NOMO-1 treated with dmso at 0.1 percent for 144 hours (cell line): ENCODE data around the gene PRPF6.
A peak's percentile ranks its signal among the peaks of the same experiment; 100 is the strongest.

Source experiments
- DNase-seq: peaks from one replicate; lab custom pipeline; 2025; ENCODE audit not compliant: unreplicated experiment; lab: John Stamatoyannopoulos, UW

Gene PRPF6

DNA sequence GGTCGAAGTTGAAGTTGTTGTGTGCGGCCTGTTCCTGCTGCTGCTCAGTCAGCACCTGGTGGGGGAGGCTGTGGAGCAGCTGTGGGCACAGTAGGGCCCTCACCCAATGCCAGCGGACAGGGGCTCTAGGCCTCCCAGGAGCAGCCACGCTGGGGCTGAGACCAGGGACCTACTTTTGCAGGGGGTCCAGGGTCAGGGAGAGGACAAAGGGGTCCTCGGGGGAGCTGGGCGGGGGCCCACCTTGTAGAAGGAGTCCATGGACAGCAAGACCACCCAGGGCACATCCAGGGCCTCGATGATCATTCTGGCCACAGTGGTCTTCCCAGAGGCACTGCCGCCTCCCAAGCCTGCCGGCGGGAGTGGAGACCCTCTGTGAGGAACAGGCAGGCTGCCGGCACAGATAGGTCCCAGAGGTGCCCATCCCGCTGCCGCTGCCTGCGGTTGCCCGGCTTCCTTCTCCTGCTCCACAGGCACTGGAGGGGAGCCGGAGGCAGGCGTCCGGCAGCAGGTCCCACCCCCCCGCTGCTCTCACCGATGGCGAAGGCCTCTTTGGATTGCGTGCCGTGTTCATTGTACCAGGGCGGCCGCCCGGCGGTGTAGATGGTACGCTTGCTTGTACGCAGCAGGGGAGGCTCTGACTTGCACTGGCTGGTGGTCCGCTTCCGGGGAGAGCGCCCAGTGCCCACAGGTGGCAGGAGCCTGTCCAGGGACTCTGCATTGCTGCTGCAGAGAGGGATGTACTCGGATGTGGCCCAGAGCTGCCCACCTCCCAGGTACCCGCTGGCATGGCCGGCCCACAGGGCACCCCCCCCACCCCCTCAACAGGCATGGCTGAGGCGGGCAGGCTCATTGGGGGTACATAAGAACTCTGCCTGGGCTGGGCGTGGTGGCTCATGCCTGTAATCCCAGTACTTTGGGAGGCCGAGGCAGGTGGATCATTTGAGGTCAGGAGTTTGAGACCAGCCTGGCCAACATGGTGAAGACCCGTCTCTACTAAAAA lies 34.7 kb upstream of the PRPF6 start:
- no peak for DNase-seq

DNA sequence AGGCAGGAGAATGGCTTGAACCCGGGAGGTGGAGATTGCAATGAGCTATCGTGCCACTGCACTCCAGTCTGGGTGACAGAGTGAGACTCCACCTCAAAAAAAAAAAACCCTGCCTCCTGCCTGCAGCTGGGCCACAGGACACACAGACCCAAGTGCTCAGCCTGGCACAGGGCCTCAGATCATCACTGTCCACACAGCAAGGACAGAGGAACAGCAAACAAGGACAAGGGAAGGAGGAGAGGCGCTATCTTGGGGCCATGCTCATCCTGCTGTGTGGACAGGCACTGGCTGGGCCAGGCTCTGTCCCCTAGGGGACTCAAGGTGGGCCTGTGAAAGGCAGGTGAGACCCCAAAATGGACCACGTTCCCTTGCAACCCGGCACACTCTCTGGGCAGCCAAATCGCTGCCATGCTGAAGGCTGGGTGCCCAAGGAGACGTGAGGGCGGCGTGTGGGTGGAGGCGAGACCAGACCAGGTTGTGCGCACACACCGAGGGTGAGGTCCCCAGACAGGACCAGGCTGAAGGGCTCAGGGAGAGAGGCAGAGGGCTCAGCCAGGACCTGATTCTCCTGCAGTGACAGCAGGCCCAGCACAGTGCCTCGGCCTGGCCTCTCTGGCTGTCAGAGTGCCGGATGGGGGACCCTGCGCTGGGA lies 33.8 kb upstream of the PRPF6 start:
- DNase-seq: no peak

DNA sequence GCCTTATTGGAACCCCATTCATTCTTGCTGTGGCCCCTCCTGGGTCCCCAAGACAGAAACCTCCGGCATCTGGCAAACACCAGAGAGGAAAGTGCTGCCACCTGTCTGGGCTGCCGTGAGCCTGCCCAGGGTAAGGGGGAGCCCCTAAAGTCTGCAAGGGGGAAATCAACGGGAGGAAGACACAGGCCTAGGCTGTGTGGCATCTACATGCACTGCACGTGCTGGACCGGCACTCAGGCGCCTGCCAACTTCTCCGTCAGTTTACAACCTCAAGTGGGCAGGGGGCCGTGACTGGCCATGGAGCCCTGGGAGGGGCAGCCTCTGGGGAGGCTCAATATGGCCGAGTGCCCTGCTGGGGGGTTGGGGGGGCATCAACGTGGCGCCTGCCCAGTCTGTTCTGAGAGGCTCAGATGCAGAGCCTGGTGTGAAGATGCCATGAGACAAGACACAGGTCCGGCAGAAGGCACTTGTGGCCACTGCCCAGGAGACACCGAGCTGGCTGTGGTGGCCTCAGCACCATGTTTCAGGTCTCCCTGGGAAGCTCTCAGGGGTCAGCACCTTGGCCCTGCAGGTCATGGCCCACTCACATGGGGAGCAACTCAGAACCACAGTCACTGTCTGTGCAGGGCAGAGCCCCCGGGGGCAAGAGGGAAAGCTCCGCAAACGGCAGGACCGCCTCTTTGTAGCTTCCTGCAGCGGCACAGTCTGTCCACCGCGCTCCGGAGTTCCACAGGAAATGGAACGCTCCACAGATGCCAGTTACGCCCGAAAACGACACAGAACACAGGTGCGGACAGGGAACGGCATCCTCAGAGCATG lies 33.1 kb upstream of the PRPF6 start:
- DNase-seq: no peak

DNA sequence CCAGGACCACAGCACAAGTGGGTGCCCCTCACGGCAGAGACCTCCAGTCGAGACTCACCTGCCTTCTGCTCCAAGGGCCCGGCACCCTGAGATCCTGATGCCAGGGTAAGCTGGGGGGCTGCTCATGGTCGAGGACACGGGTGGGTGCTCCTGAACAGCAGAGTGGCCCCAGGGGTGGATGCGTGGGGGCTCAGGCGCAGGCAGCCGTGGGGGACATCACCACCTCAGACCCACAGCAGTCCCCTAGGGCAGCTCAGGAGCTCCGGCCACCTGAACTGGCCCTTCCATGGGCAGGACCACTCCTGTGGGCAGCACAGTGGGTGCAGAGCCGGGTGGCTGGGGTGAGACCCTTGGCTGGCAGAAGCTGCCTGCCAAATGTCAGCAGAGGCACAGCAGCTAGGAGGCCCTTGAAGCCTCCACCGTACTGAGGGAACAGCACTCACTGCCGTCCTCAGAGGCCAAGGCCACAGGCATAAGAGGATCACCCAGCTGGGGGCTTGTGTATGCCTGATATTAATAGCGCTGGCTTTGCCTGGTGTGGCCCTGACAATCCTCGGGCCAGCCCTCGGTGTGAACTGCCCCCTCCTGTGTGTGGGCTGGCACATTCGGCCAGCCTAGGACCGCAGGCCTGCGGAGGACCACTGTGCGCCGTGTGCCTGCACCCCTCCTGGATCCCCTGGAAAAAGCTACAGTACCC lies 30.1 kb upstream of the PRPF6 start:
- DNase-seq: no peak

DNA sequence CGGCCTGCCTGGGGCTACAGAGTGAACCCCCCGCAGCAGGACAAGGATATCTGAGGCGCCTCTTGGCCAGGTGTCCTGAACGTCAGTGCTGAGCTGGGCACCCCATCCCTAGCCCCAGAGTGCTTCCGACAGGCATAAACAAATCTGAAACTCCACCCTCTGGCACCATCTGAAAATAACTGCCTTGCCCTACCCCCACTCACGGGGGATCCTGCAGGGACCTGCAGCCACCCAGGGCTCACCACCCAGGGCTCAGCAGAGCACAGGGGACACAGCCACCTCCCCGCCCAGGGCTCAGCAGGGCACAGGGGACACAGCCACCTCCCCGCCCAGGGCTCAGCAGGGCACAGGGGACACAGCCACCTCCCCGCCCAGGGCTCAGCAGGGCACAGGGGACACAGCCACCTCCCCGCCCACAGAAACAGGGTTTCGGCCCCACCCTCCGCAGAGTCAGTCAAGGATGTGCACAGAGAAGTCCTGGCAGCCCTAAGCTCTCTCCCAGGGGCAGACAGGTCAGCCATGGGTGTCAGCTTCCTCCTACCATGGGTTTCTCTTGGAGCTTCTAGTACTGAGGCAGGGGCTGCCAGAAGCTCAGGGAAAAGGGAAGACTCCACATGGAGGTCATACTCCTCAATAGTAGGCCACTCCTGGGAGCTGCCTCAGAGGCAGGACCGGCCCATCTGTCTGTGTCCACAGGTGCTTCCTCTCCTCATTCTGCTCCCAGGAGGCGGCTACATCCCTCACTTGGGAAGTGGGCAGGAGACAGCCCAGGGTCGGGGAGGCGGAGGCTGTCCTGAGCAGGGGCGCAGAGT lies 29.3 kb upstream of the PRPF6 start:
- DNase-seq: no peak

DNA sequence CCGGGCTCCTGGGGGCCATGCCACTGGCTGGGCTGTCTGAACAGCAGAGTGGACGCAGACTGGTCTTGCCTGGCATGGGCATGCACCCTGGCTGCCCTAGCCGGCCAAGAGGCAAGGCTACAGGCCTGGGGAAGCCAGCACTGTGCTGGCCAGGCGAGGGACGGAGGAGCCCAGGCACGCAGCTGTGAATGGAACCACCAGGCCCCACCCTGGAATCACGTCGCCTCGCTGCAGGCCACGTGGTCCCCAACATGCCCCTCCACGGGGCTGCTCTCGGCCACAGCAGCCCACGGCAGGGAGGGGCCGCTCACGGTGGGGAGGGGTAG lies 28.8 kb upstream of the PRPF6 start:
- DNase-seq: no peak

DNA sequence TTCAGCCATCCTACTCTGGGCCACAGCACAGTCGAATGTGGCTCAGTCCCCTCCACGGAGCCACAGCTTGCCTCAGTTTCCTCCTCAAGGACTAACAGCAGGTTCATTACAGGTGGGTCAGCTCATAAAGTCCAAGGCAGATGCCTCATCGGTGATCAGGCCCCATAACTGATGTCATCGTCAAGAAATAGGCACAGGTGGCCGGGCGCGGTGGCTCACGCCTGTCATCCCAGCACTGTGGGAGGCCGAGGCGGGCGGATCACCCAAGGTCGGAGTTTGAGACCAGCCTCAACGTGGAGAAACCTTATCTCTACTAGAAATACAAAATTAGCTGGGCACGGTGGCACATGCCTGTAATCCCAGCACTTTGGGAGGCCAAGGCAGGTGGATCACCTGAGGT lies 28.2 kb upstream of the PRPF6 start:
- DNase-seq: no peak

DNA sequence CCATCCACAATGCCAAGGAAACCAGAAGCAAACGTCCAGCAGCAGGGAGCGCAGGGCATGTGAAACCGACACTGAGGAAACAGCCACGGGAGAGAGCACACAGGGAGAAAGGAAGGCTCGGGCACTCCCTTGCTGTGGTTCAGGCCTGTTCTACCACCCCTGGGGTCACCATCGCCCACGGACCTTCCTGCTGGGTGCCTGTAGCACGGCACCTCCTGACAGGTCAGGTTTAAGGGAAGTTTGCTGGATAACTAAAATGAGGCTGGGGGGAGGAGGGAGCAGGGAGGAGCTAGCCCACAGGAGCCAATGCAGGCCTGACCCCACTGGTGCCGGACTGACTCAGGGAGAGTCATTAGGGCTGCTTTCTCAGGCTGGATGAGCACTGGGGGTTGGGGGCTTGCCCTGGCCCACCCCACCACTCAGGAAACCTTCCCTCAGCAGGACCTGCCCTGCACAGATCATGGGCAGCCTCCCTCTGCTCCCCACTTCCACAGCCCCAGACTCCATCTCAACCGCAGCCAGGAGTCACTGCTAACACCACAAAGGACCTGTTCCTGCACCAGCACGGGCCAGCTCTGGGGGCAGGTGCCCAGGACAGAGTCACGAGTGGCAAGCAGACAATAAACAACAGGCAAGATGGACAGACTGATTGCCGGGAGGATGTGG lies 27.0 kb upstream of the PRPF6 start:
- no peak for DNase-seq

DNA sequence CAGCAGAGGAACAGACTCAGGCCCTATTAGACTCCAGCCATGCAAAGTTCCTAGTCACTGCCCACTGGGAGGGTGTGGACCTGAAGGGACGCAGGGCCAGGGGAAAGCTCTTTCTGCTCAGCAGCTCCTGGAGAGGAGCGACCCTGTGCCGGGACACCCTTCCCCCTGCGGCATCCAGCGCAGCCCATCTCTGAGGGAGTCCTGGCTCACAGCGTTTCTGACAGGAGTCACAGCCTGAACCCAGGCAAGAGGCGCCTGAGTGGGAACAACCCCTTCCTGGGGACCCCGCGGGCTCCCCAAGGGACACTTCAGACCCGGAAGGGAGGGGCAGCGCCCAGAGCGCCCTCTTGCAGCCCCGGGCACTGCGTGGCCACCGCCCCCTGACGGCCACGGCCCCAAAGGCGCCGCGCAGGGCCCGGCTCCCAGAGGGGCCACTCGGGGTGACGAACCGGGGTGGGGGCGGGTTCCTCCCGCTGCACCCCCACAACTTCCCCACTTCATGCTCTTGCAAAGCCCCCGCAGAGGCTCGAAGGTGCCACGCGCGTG lies 25.6 kb upstream of the PRPF6 start:
- no peak for DNase-seq

DNA sequence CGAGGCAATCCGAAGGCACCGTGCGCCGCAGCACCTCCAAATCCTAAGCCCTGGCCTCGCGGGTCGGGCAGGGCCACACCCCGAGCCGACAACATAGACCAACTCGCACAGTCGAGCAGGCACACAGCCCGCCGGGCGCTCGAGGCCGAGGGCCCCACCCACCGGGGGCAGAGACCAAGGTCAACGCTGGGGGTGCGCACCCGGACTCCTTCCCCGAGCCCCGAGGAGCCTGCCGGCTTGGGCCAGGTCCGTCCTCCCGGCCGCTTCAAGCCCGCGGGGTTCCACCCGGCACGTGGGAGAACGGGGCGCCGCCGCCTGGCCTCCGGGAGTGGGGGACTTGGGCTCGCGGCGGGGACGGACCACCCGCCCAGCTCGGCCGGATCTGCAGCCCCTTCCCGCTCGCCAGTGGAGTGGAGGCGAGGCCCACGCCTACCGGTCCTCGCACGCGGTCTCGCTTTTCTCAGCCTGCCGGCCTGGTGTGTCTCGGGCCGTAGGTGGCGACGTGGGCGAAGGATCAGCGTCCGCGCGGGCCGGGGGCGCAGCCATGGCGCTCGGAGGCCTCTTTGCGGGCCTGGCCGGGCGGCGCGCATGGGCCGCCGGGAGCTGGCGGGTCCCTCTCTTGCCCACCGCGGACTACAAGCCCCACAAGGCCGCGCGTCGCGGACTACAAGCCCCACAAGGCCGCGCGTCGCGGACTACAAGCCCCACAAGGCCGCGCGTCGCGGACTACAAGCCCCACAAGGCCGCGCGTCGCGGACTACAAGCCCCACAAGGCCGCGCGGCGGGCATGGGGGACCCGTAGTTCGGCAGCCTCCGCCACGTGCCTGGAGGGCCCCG lies 24.9 kb upstream of the PRPF6 start, which contains the start of gene UCKL1:
Gene UCKL1 (minus strand): TSS at position 590 of the 837 bp plus-strand sequence. CDS start 44 bp downstream, at position 546.
- peak; percentile 79 for DNase-seq

DNA sequence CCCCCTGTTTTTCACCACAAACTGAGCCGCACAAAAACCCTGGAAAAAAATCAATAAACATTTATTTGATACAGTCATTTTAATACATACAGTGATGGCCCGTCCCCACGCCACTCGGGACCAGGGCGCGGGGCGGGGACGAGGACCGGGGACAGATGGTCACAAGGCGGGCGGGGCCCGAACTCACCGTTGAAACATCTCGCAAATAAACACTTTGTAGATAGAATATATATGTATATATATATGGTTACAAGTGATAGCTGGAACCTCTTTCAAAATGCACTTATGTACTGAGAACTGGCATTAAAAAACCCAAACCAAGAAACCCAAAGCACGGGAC lies 24.3 kb upstream of the PRPF6 start:
- DNase-seq: no peak

DNA sequence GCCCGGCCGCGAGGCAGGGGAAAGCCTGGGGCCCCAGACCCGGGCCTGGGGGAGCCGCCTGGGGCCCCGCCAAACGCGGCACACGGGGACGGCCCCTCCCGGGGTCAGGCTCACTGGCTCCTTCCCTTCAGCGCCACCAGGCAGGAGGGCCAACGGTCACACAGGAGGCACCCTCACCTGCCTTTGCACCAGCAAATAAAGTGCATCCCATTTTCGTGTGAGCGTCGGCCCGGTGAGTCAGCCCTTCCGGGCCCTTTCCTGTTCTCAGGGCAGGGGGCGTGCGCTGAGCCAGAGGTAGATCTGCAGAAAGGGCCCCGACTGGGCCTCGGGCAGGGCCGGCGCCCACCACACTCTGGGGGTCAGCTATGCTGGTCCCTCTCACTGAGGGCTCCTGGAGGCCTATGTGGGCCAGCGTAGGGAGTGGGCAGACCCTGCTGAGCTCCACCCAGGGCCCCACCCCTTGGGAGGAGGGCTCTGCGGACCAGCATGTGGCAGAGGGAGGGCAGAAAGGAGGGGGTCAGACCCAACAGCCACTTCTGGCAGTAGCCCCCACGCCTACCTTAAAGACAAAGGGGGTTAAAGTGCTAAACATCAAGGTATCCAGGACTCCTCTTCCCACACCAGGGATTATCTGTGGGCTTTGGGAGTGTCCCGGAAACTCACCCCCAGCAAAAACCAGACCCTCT lies 23.8 kb upstream of the PRPF6 start:
- peak; percentile 31 for DNase-seq

DNA sequence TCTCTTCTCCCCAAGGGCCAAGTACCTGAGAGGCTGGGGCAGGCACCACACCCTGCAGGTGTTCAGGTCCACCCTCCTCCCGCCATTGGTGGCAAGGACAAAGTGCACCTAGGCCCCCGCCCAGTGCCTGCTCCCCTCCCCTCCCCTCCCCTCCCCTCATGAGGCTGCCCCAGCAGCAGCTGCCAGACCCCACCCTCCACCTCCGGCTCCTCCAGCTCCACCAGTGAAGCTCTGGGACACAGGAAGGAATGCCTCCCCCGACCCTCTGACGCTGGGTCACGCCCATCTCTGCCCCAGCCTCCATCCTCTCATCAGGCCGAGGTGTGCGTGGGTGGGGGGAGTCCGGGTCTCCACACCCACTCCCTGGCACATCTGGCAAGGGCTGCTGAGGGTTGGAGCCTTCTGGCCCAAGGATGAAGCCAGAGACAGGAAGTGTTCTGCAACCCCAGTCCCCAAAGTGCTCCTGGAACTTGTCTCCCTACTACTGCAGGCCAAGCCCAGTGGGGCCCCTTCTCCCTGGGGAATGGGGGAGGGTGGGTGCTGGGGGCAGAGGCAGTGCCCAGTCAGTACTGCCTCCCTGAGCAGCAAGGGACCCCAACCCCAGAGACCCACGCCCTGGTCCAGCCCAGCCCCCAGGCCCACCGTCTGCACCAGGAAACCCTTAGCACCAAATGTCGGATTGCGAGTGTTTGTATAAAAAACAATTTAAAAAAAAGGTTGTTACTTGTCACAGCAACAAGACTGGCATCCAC lies 23.1 kb upstream of the PRPF6 start:
- no peak for DNase-seq

DNA sequence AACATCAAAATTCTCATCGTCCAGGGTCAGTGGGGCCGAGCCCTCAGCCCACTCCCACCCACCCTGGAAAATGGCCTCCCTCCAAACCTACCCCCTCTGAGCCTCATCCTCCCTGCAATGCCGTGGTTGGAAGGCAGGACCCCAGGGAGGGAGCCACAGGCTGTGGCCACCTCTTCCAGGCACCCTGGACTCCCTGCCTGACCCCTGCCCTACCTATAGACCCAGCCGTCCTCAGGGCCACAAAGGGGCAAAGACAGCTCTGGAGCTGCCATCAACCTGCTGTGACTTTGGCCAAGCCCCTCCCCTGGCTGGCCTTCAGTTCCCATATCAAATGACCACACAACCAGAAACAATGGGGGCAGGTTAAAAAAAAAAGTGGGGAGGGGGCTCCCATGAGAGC lies 22.5 kb upstream of the PRPF6 start:
- no peak for DNase-seq

DNA sequence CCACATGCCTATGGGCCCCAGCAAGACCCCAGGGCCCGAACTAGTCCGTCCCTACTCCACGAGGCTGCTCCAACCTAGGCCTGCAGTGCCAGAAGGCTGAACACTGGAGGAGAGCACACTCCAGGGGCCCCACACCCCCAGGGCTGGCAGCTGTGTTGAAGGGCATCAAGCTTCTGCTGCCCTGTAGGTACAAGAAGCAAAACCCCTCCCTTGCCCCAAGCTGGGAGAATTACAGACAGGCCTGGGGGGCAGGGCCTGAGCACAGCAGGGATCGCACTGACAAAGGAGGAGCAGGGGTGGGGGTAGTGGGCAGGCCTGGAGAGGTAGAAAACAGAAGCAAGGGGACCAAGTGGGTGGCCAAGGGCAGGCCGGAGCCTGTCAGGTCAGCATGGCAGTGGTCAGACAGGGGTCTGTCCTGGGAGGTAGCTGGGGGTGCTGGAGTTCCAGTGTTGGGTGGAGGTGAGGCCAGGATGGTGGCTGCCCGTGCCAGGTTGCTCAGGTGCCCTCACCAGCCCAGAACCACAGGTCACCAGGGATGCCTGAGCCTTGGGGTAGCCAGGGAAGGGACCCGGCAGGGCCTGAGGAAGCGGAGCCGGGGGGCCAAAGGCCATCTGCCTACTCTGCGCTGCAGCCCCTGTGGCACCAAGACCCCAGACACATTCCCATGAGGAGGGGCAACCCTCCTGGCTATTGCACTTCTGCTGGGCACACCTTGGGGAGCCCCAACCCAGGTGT lies 21.8 kb upstream of the PRPF6 start:
- DNase-seq: no peak

DNA sequence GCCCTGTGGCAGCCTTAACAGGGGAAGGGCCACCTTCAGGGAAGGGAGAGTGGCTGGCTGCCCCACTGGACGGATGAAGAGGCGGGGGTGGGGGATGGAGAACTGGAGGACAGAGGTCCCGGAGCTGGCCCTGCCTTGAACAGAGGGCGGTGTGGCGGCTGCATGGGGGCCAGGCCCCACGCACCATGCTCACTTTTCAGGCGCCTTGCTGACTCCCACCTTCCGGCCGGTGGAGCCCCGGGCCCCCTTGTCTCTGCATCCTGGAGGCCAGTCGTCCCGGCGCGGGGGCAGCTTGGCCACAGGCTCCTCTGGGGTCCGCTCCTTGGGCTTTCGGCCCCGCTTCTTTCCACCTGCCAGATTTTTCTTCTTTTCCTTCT lies 21.2 kb upstream of the PRPF6 start:
- DNase-seq: no peak
